H9 (cell line): ENCODE measurements around the gene OTULINL. TPM values are rescaled to one million over a fixed set of nuclear protein-coding genes. Genes with fewer than 3 reads are reported as not detected.

Experiments
- DNase-seq: peaks from one replicate; pipeline ENCODE4 v3.0.0-alpha.2; 2017
- H2AFZ ChIP-seq: one replicate; pipeline ENCODE4 v1.6.1; 2013; ENCODE audit warnings: mild to moderate bottlenecking, low read length, control low read depth, moderate library complexity
- H2AK5ac ChIP-seq: 2 replicates; pipeline ENCODE4 v1.6.1; 2013; ENCODE audit warnings: low read length, control low read depth, mixed read lengths; ENCODE audit not compliant: insufficient read length
- H2BK120ac ChIP-seq: one replicate; pipeline ENCODE4 v1.6.1; 2013; ENCODE audit warnings: low read depth, mild to moderate bottlenecking, low read length, control low read depth, inconsistent platforms; ENCODE audit not compliant: poor library complexity, severe bottlenecking
- H2BK12ac ChIP-seq: 2 replicates; pipeline ENCODE4 v1.6.1; 2013; ENCODE audit warnings: low read length, control low read depth, mixed read lengths, low read depth; ENCODE audit not compliant: insufficient read length
- H2BK15ac ChIP-seq: 2 replicates; pipeline ENCODE4 v1.6.1; 2013; ENCODE audit warnings: low read depth, low read length, control low read depth
- H2BK20ac ChIP-seq: one replicate; pipeline ENCODE4 v1.6.1; 2013; ENCODE audit warnings: low read depth, mild to moderate bottlenecking, low read length, control low read depth, inconsistent platforms; ENCODE audit not compliant: poor library complexity, severe bottlenecking
- H2BK5ac ChIP-seq: 2 replicates; pipeline ENCODE4 v1.6.1; 2013; ENCODE audit warnings: low read length, control low read depth, mixed read lengths; ENCODE audit not compliant: insufficient read length
- H3K14ac ChIP-seq: 2 replicates; pipeline ENCODE4 v1.6.1; 2013; ENCODE audit warnings: low read length, control low read depth; ENCODE audit not compliant: insufficient read depth
- H3K18ac ChIP-seq: 2 replicates; pipeline ENCODE4 v1.6.1; 2013; ENCODE audit warnings: low read depth, mild to moderate bottlenecking, mixed read lengths, low read length, control low read depth; ENCODE audit not compliant: insufficient read length
- H3K23ac ChIP-seq: 2 replicates; pipeline ENCODE4 v1.6.1; 2013; ENCODE audit warnings: low read length, control low read depth, mixed read lengths, low read depth; ENCODE audit not compliant: insufficient read length
- H3K23me2 ChIP-seq: 2 replicates; pipeline ENCODE4 v1.6.1; 2013; ENCODE audit warnings: low read depth, mild to moderate bottlenecking, mixed read lengths, low read length, control low read depth; ENCODE audit not compliant: insufficient read length, poor library complexity, severe bottlenecking
- H3K27ac ChIP-seq: 2 replicates; pipeline ENCODE4 v1.5.1; 2013; ENCODE audit warnings: low read length, control low read depth, mixed read lengths, low read depth; ENCODE audit not compliant: insufficient read length
- H3K27me3 ChIP-seq: 2 replicates; pipeline ENCODE4 v1.6.1; 2013; ENCODE audit warnings: low read length, control low read depth, inconsistent platforms; ENCODE audit not compliant: insufficient read depth
- H3K4ac ChIP-seq: 2 replicates; pipeline ENCODE4 v1.6.1; 2013; ENCODE audit warnings: low read depth, mild to moderate bottlenecking, control low read depth, inconsistent platforms, low read length, moderate library complexity
- H3K4me1 ChIP-seq: 2 replicates; pipeline ENCODE4 v1.6.1; 2013; ENCODE audit warnings: low read length, control low read depth, inconsistent platforms; ENCODE audit not compliant: insufficient read depth
- H3K4me2 ChIP-seq: 2 replicates; pipeline ENCODE4 v1.6.1; 2013; ENCODE audit warnings: low read length, control low read depth, mixed read lengths; ENCODE audit not compliant: insufficient read length, insufficient read depth
- H3K56ac ChIP-seq: 2 replicates; pipeline ENCODE4 v1.6.1; 2013; ENCODE audit warnings: low read depth, mild to moderate bottlenecking, mixed read lengths, low read length, control low read depth; ENCODE audit not compliant: insufficient read length
- H3K79me1 ChIP-seq: 2 replicates; pipeline ENCODE4 v1.6.1; 2013; ENCODE audit warnings: low read depth, mild to moderate bottlenecking, moderate library complexity, low read length, control low read depth, inconsistent platforms; ENCODE audit not compliant: insufficient read depth, poor library complexity, severe bottlenecking
- H3K79me2 ChIP-seq: 2 replicates; pipeline ENCODE4 v1.6.1; 2013; ENCODE audit warnings: low read length, control low read depth, inconsistent platforms; ENCODE audit not compliant: insufficient read depth
- H3K9ac ChIP-seq: 2 replicates; pipeline ENCODE4 v1.6.1; 2013; ENCODE audit warnings: low read length, control low read depth, mixed read lengths; ENCODE audit not compliant: insufficient read length; ENCODE audit errors: extremely low read depth
- H3K9me3 ChIP-seq: one replicate; pipeline ENCODE4 v1.6.1; 2013; ENCODE audit warnings: low read depth, low read length, inconsistent platforms; ENCODE audit not compliant: control insufficient read depth
- H3T11ph ChIP-seq: one replicate; pipeline ENCODE4 v1.6.1; 2013; ENCODE audit warnings: mild to moderate bottlenecking, low read length, control low read depth, inconsistent platforms
- H4K20me1 ChIP-seq: one replicate; pipeline ENCODE4 v1.6.1; 2013; ENCODE audit not compliant: control insufficient read depth, insufficient read length, insufficient read depth
- H4K5ac ChIP-seq: 2 replicates; pipeline ENCODE4 v1.6.1; 2013; ENCODE audit warnings: low read depth, mild to moderate bottlenecking, mixed read lengths, low read length, control low read depth; ENCODE audit not compliant: insufficient read length
- H4K8ac ChIP-seq: replicated peaks from 2 replicates; pipeline ENCODE4 v1.6.1; 2013; ENCODE audit warnings: low read length, control low read depth, mixed read lengths, low read depth; ENCODE audit not compliant: insufficient read length
- H4K91ac ChIP-seq: 2 replicates; pipeline ENCODE4 v1.6.1; 2013; ENCODE audit warnings: low read depth, mild to moderate bottlenecking, moderate library complexity, mixed read lengths, low read length, control low read depth; ENCODE audit not compliant: insufficient read length
- H3K27ac Mint-ChIP-seq, 3 experiments: 2 replicates in 2 of 3; 3 replicates in 1 of 3; pipeline ENCODE4 v1.8.0; 2020 to 2021; ENCODE audit warnings: mixed read lengths in 3 of 3, mild to moderate bottlenecking in 1 of 3, moderate library complexity in 1 of 3
- H3K27me3 Mint-ChIP-seq: 2 replicates; pipeline ENCODE4 v1.8.0; 2021; ENCODE audit warnings: low read depth, mild to moderate bottlenecking, moderate library complexity, mixed read lengths
- H3K36me3 Mint-ChIP-seq, 3 experiments: 2 replicates in 2 of 3; 3 replicates in 1 of 3; pipeline ENCODE4 v1.8.0; 2020 to 2021; ENCODE audit warnings: low read depth in 3 of 3, mixed read lengths in 3 of 3; ENCODE audit not compliant: insufficient read depth in 1 of 3
- H3K4me1 Mint-ChIP-seq, 2 experiments: 2 replicates each; pipeline ENCODE4 v1.8.0; 2020; ENCODE audit warnings: mixed read lengths in 2 of 2
- H3K4me3 Mint-ChIP-seq, 2 experiments: 2 replicates in 1 of 2; 3 replicates in 1 of 2; pipeline ENCODE4 v1.8.0; 2020 to 2021; ENCODE audit warnings: mild to moderate bottlenecking in 2 of 2, mixed read lengths in 2 of 2, moderate library complexity in 1 of 2
- H3K9me3 Mint-ChIP-seq, 2 experiments: 2 replicates in 1 of 2; 3 replicates in 1 of 2; pipeline ENCODE4 v1.8.0; 2020; ENCODE audit warnings: mild to moderate bottlenecking in 2 of 2, mixed read lengths in 2 of 2, moderate library complexity in 1 of 2
- WGBS: extraction: QIAGEN DNeasy Blood & Tissue Kit; methylation state at CpG from one replicate; pipeline ENCODE4 v1.1.7; 2013; ENCODE audit warnings: missing lambda C conversion rate, low lambda C conversion rate, mixed read lengths; ENCODE audit not compliant: insufficient read length; ENCODE audit errors: extremely low coverage; 5-methylcytosine and 5-hydroxymethylcytosine counted together
- total RNA-seq: library from RNA; stranded (reverse); gene quantifications from 2 replicates; pipeline ENCODE4 v1.2.1, GENCODE V29; 2021
- TF ChIP-seq, protein P1 (sequence below): fragments of 200-600 bp; sonication (generic); conservative IDR thresholded peaks from 3 replicates; pipeline ENCODE4 v1.8.0; 2021; ENCODE audit warnings: antibody characterized with exemption, mild to moderate bottlenecking

OTULINL gene
- total RNA-seq, 1 experiment from 2014 or later: 7.5 TPM

DNA sequence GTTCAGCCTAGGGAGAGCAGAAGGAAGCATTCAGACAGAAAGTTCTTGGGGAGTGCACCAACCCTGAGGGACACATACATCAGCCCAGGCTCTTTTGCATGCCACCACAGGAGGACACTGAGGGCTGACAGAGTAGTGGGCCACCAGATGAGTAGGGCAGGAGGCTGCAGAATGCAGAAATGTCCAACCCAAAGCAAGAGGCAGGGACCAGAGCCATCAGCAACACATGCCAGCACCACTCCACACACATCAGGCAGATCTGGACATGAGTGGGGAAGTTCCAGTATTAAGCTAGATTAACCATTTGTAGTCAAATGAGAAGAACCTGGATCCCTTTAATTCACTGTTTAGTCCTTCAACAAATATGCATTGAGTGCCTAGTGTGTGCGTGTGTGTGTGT lies 35.7 kb upstream of the OTULINL start:
- H3K4me2 ChIP-seq: no peak overlapping the region
- TF ChIP-seq, protein P1, sequence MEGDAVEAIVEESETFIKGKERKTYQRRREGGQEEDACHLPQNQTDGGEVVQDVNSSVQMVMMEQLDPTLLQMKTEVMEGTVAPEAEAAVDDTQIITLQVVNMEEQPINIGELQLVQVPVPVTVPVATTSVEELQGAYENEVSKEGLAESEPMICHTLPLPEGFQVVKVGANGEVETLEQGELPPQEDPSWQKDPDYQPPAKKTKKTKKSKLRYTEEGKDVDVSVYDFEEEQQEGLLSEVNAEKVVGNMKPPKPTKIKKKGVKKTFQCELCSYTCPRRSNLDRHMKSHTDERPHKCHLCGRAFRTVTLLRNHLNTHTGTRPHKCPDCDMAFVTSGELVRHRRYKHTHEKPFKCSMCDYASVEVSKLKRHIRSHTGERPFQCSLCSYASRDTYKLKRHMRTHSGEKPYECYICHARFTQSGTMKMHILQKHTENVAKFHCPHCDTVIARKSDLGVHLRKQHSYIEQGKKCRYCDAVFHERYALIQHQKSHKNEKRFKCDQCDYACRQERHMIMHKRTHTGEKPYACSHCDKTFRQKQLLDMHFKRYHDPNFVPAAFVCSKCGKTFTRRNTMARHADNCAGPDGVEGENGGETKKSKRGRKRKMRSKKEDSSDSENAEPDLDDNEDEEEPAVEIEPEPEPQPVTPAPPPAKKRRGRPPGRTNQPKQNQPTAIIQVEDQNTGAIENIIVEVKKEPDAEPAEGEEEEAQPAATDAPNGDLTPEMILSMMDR: no peak

More for the DNA sequence above, 35.7 kb upstream of the OTULINL start:
- Histone ChIP-seq H2BK20ac (no peak overlapping the region), H3K79me2 (no peaks in the 10 kb centered on the region), H3K4ac (no peak overlapping the region), H4K20me1 (no peaks in the 10 kb centered on the region), H3K18ac (no peak overlapping the region), H2AK5ac (no peak overlapping the region), H3K56ac (no peak overlapping the region), H3K27ac (no peak overlapping the region), H3K23me2 (no peaks in the 10 kb centered on the region), H2BK12ac (no peak overlapping the region), H2AFZ (no peak overlapping the region), H4K5ac (no peak overlapping the region), H3K9ac (no peak overlapping the region), H2BK15ac (no peak overlapping the region), H3K4me1 (no peaks in the 10 kb centered on the region), H3K79me1 (no peaks in the 10 kb centered on the region), H3K9me3 (no peaks in the 10 kb centered on the region), H3K27me3 (no peaks in the 10 kb centered on the region), H2BK120ac (no peak overlapping the region), H2BK5ac (no peak overlapping the region), H4K91ac (no peak overlapping the region), H3K23ac (no peak overlapping the region), H4K8ac (no peak overlapping the region), H3T11ph (no peak overlapping the region), H3K14ac (no peak overlapping the region)
- Mint-ChIP-seq H3K36me3 (no peaks in the 10 kb centered on the region), H3K27ac (peak overlapping the region in 1 of 3 experiments; percentile 41; a peak in 1 of 7 replicates), H3K9me3 (no peaks in the 10 kb centered on the region; a peak in 2 of 5 replicates), H3K27me3 (peaks cover 3% of the 10 kb centered on the region; the same call in 1 of the 2 replicates), H3K4me1 (no peaks in the 10 kb centered on the region), H3K4me3 (no peak overlapping the region)
- WGBS: no CpG with 5 or more reads among the region's 1 CpG
- no peak for DNase-seq
